Activated CD8-positive, alpha-beta memory T cell treated with anti-CD3 and anti-CD28 coated beads, Interleukin-2, amount 10 ng/mL, durations not matched to agents 7 days and 5 days (primary cell): ENCODE data around the gene AKAP8L. TPM values are rescaled to one million over a fixed set of nuclear protein-coding genes. Genes with fewer than 3 reads are reported as not detected.
A peak's percentile ranks its signal among the peaks of the same experiment; 100 is the strongest.

Source experiments
- ATAC-seq: fragments of 150-1000 bp; cut with Tn5 transposase; one replicate; pipeline ENCODE4 v1.10.0; 2021; ENCODE audit warnings: moderate library complexity
- CTCF ChIA-PET: fragments of 350-600 bp; sonication (Branson Sonifier 250); formaldehyde crosslinking; loops from one replicate; lab custom pipeline; 2021; ENCODE audit warnings: antibody characterized with exemption; lab: Charles Lee
- DNase-seq: peaks from one replicate; pipeline ENCODE4 v3.0.0-alpha.2; 2020
- H3K27ac Mint-ChIP-seq: one replicate; pipeline ENCODE4 v1.8.0; 2021; ENCODE audit warnings: mild to moderate bottlenecking, mixed read lengths
- H3K27me3 Mint-ChIP-seq: one replicate; pipeline ENCODE4 v1.8.0; 2021; ENCODE audit warnings: mixed read lengths
- H3K36me3 Mint-ChIP-seq: one replicate; pipeline ENCODE4 v1.8.0; 2021; ENCODE audit warnings: mild to moderate bottlenecking, mixed read lengths
- H3K4me1 Mint-ChIP-seq: one replicate; pipeline ENCODE4 v1.8.0; 2021; ENCODE audit warnings: mixed read lengths
- H3K4me3 Mint-ChIP-seq: one replicate; pipeline ENCODE4 v1.8.0; 2021; ENCODE audit warnings: mild to moderate bottlenecking, moderate library complexity, mixed read lengths
- H3K9me3 Mint-ChIP-seq: one replicate; pipeline ENCODE4 v1.8.0; 2022; ENCODE audit warnings: low read depth, mixed read lengths
- total RNA-seq, 2 experiments: library from RNA; stranded (reverse); gene quantifications; one replicate each; pipeline ENCODE4 v1.2.3, GENCODE V29; 2021

Gene AKAP8L
- total RNA-seq, 2 experiments from 2014 or later: 105 to 116 TPM

DNA sequence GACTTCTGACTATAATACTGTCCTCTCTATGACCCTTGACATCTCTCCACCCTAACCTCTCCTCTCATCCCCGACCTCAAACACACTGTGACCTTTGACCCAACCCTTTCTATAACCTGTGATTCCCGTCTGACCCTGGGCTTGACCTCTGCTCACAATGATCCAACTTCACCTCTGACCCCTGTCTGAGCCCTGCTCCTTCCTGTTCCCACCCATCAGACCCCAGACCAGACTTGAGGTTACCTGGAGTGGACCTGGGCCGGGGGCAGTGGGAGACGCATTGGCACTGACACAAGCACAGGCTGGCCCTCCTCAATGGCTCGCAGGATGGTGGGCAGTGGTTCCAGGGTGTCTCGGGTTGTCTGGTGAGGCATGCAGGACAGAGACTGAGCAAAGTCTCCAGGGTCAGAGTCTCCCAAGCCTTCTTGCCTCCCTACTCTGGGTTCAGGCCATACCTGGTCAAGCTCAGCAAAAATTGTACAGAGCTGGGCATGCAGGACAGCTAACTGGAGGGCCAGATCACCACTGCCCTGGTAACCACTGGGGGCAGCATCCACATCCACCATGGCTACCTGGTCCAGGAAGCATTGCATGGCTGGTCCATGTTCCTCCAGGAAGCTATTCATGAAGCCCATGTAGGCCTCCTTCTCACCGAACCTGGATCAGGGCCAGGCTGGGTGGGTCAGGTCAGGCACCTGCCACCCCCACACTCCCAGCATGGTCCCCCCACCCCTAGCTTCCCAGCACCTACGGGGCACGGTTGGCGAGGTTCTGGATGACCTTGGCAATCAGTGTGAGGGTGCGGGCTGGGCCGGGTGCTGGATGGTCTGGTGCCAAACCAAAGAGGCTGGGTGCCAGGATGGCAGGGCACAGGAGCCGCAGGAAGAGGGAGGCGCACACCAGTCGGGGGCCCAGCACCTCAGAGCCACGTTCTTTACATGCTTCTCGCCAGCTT is 35.4 kb upstream of the AKAP8L start:
- no peak for ATAC-seq
- Mint-ChIP-seq H3K4me3 (no peak overlapping the region), H3K4me1 (peaks cover 13% of the 10 kb centered on the region), H3K27me3 (no peaks in the 10 kb centered on the region), H3K9me3 (no peaks in the 10 kb centered on the region), H3K27ac (peak overlapping the region; percentile 13), H3K36me3 (peaks cover 61% of the 10 kb centered on the region)
- CTCF ChIA-PET: interaction anchor here (1.0 to 1.3 kb wide), 4 partner anchors 11 to 101 kb away, joined by 3 to 7 read pairs (median 3); partner anchors contain the start of gene AKAP8L
- DNase-seq: no peak

DNA sequence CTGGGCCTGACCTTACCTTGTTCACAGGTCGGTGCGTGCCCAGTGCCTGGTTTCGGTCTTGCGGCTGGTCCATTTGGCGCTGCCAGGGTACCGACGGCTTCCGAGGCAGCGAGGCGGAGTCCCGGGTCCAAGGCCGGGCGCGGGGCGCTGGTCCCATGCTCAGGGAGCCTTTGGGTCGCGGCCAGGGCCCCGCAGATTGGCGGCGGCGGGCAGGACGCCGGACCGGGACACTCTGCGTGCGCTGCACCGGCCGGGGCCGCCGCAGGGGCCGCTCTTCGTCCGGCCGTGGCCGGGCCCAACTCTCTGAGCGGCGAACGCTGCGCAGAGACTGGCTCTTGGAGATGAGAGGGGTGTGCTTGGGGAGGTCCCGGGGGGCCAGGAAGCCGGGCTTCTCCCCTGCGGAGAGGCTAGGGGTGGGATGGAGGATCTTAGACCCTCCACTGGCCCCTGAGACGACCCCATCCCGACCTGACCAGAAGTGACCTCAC is 34.3 kb upstream of the AKAP8L start:
- Mint-ChIP-seq H3K36me3 (peaks cover 55% of the 10 kb centered on the region), H3K27me3 (no peaks in the 10 kb centered on the region), H3K4me1 (peaks cover 16% of the 10 kb centered on the region), H3K9me3 (no peaks in the 10 kb centered on the region), H3K27ac (no peak overlapping the region), H3K4me3 (no peak overlapping the region)
- CTCF ChIA-PET: interaction anchor here (1.0 to 1.9 kb wide), 3 partner anchors 9 to 102 kb away, joined by 3 to 7 read pairs (median 6); no protein-coding TSS in a partner anchor
- ATAC-seq (no peak), DNase-seq (no peak)

DNA sequence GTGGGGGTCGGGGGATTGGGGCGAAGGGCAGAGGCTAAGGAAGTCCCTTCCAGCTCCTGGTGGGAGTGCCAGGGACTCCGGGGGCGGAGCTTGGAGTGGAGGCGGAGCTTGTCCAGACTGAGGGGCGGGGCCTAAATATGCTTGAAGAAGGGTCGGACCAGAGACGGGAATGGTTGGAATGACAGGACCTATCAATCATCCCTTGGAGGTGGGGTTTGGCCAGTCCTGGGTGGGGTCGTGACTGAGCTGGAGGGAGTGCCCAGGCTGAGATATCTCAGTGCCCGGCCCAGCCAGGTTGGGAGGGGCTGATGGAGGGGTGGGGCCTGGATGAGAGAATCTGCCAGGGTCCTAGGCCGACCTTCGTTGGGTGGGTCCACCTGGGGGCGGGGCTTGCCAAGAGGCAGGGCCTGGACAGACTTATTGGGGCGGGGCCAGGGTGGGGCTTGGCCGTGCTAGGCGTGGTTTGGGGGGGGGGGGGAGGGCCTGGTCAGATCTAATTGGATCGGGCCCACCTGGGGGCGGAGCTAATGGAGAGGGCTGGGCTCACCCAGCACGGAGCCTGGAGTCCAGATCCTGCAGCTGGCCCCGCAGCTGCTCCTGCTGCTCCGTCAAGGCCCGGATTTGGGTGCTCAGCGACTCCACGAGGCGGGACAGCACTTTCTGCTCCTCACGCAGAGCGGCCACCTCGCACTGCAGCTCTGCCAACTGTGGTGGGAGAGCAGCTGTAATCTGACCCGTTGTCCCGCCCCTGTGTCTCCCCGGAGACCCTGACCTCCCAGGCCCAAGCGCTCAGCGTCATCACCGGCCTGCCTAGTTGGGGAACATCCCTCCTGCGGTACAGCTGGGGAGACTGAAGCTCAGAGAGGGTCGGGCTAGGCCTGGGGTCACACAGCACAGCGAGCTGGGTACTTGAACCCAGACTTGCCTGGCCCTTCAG is 33.6 kb upstream of the AKAP8L start:
- CTCF ChIA-PET: interaction anchor here (0.8 to 3.1 kb wide), 7 partner anchors 9 to 105 kb away, joined by 3 to 14 read pairs (median 6); partner anchors contain the start of gene AKAP8L
- no peak for DNase-seq
- no peak for ATAC-seq
- Mint-ChIP-seq H3K36me3 (peaks cover 50% of the 10 kb centered on the region), H3K9me3 (no peaks in the 10 kb centered on the region), H3K27ac (no peak overlapping the region), H3K4me1 (peaks cover 16% of the 10 kb centered on the region), H3K27me3 (no peaks in the 10 kb centered on the region), H3K4me3 (no peak overlapping the region)

DNA sequence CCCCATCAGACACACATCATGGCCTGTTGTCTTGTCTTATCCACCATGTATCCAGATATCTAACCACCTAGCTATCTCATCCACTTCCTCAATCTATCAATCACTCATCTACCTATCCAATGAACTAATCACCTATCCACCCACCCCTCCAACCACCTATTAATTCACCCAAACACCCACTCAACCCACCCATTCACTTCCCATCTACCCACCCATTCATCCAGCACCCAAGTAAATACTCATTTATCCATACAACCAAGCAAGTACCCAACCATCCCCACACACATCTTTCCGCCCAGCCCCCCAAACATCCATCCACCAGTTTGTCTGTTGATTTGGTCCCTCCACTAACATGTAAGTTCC is 31.7 kb upstream of the AKAP8L start:
- ATAC-seq (peak; percentile 6), DNase-seq (no peak)
- H3K9me3 Mint-ChIP-seq: no peaks in the 10 kb centered on the region
- no peaks in the 10 kb centered on the region for H3K27me3 Mint-ChIP-seq
- peaks cover 38% of the 10 kb centered on the region for H3K36me3 Mint-ChIP-seq
- CTCF ChIA-PET: interaction anchor here (0.7 to 3.1 kb wide), 3 partner anchors 31 to 105 kb away, joined by 3 to 14 read pairs (median 10); partner anchors contain the start of gene AKAP8L
- H3K27ac Mint-ChIP-seq: peak overlapping the region; percentile 69
- H3K4me1 Mint-ChIP-seq: peaks cover 16% of the 10 kb centered on the region
- H3K4me3 Mint-ChIP-seq: peak overlapping the region; percentile 49

DNA sequence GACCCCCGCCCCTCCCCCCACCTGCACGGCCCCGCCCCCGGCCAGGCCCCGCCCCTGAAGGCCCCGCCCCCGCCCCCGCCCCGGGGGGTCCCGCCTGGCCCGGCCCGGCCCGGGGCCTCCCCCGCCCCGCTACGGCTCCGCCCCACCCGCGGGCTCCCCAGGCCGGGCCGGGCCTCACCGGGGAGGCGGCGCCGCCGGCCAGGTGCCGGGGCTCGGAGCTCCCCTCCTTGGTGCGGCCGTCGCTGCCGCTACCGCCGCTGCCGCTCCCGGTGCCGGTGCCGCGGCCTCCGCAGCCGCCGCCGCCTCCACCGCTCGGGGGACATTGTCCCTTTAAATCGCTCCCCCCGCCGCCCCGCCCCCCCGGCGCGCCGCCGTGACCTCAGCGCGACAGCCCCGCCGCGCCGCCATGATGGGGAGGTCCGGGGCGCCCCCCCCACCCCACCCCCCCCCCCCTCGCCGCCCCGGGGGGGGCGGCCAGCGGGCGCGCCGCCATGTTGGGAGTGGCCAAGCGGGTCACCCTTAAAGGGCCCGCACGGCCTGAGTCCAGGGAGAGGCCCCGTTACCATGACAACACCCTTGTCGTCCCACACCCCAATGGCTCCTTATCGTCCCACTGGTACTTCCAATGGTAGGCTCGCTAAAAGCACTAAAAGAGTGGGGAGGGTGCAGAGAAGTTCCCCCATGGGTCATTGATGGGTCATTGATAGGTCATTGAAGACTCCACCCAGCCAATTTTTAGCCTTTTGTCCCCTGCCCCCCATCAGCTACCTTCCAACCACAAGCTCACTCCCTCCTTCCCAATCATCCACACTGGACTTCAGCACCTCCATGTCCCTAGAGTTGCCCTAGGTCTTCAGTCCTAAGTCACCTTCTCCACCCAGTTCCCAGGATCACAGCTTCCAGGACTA is 31.1 kb upstream of the AKAP8L start, which contains the start of gene WIZ:
Gene WIZ (minus strand): TSS at position 337 of the 908 bp plus-strand sequence. CDS start 1,649 bp downstream, outside the sequence.
- Mint-ChIP-seq H3K27ac (peak within 1 kb of the TSS; percentile 69), H3K27me3 (no peaks in the 10 kb centered on the region), H3K4me3 (peak within 1 kb of the TSS; percentile 49), H3K4me1 (peaks cover 16% of the 10 kb centered on the region), H3K36me3 (peaks cover 32% of the 10 kb centered on the region), H3K9me3 (no peaks in the 10 kb centered on the region)
- ATAC-seq (peak; percentile 77), DNase-seq (peak; percentile 87)
- CTCF ChIA-PET: interaction anchor here (0.7 to 3.1 kb wide), 4 partner anchors 13 to 106 kb away, joined by 3 to 14 read pairs (median 6); partner anchors contain the start of gene AKAP8L

DNA sequence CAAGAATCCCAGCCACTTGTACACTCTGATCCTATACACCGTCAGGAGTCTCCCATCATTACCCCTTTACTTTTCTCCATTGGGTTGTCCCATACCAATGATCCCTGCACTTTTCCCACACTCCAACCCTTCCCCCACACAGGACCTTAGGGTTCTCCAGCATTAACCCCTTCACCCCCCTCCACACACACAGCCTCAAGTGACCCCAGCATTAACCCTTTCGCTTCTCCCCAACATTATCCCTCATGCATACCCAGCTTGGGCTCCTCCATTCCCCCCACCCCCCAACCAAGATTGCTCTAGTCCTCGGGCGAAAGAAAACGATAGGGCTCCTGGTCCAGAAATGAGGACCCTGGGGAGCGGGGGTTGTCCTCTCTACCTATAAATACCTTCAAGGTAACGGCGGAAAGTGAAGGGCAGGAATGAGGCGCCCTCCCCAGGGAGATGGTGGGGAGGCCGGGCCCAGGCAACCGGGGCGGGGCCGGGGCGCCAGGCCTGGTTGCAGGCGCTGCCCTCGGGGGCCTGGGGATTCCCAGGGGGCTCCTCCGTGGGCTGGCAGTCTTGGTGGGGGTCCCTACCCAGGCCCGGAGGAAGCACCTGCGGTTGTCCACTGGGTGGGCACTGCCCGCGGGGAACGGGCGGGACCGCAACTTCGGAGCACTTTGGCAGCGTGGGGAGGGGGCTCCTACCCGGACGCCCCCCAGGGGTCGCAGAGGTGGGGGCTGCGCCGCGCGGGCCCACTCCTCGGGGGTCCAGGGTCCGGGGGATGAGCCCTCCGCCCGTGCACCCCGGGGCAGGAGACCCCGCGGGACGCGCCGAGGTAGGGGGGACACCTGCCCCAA is 30.2 kb upstream of the AKAP8L start:
- ATAC-seq: no peak
- H3K4me1 Mint-ChIP-seq: peaks cover 16% of the 10 kb centered on the region
- H3K36me3 Mint-ChIP-seq: peaks cover 25% of the 10 kb centered on the region
- peak overlapping the region; percentile 41 for H3K27ac Mint-ChIP-seq
- DNase-seq: no peak
- H3K9me3 Mint-ChIP-seq: no peaks in the 10 kb centered on the region
- H3K4me3 Mint-ChIP-seq: peak overlapping the region; percentile 49
- CTCF ChIA-PET: interaction anchor here (1.0 to 1.1 kb wide), 2 partner anchors 14 to 30 kb away, joined by 3 to 5 read pairs; partner anchors contain the start of gene AKAP8L
- no peaks in the 10 kb centered on the region for H3K27me3 Mint-ChIP-seq

DNA sequence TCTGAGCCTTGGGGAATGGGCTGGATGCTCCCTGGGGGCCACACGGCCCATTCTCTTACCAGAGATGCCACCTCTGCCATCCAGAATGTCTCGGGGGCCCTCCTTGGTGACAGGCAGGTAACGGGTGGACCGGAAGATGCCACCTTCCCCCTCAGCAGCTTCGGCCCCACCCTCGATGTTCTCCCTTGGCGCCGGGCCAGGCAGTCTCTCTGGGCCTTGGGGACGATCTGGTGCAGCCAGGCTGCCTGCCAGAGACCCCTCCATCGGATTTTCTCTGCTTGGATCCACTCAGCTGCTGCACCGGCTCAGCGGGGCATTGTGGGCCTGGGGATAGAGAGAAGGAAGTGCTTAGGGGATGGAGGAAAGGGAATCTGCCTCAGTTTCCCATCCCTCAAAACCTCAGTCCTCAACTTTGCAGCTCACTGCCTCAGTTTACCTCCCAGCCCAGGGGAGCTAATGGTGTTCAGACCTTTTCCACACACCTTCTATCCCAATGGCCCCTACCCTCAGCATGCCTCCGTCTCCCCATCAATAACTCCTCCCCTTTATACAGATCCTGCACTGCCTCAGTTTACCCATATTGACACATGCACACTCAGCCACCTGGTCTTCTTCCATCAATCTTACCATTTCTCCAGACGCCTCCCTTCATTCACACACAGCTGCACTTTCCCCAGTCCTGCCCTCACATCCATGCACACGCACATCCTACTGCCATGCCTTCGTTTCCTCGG is 29.4 kb upstream of the AKAP8L start:
- no peaks in the 10 kb centered on the region for H3K9me3 Mint-ChIP-seq
- H3K36me3 Mint-ChIP-seq: peaks cover 17% of the 10 kb centered on the region
- CTCF ChIA-PET: interaction anchor here (1.1 kb wide), 1 partner anchor 30 kb away, joined by 5 read pairs; the partner anchor contains the start of gene AKAP8L
- DNase-seq (no peak), ATAC-seq (no peak)
- peak overlapping the region; percentile 49 for H3K4me3 Mint-ChIP-seq
- H3K27me3 Mint-ChIP-seq: no peaks in the 10 kb centered on the region
- peaks cover 13% of the 10 kb centered on the region for H3K4me1 Mint-ChIP-seq
- no peak overlapping the region for H3K27ac Mint-ChIP-seq

DNA sequence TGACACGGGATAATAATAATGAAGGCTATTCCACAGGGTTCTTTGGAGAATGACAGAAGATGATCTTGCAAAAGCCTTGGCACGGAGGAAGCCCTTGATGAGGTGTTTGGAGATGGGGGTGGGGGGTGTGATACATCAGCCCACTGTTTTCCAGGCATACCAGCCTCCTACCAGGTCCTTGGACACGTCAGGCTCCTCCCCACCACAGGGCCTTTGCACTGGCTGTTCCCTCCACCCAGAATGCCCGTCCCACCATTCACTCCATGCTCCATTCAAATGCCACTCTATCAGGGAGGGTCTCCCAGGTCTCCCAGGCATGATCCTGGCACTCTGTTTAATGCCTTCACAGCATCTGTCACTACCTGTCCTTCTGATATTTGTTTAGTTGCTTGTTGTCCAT is 28.3 kb upstream of the AKAP8L start:
- H3K27ac Mint-ChIP-seq: no peak overlapping the region
- DNase-seq (no peak), ATAC-seq (no peak)
- H3K9me3 Mint-ChIP-seq: no peaks in the 10 kb centered on the region
- no peak overlapping the region for H3K4me3 Mint-ChIP-seq
- CTCF ChIA-PET: no interaction called here
- peaks cover 13% of the 10 kb centered on the region for H3K4me1 Mint-ChIP-seq
- no peaks in the 10 kb centered on the region for H3K27me3 Mint-ChIP-seq
- peaks cover 11% of the 10 kb centered on the region for H3K36me3 Mint-ChIP-seq

DNA sequence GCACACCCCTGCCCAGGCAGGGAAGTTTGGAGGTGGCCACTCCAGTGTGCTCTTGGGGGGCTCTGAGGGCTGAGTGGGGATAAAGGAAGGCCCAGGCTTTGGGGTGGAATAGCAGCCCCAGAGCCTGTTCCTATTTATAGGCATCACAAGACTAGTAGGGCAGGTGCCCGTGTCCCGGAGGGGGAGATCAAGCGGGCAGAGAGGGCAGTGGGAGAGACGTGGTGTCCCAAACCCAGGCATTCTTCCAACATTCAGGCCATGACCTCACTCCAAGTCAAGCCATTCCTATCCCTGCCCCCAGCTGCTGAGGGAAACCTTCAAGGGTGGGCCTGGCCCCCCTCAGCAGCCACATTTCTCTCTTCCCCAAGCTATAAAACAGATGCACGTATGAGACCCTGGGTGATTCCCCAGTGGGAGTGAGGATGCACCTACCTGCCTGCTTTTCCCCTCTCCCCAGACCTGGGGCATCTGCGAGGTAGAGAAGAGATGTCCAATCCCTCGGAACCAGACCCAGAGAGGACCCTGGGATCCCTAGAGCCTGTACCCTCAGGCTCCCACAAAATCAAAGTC is 27.1 kb upstream of the AKAP8L start:
- no peak overlapping the region for H3K4me3 Mint-ChIP-seq
- CTCF ChIA-PET: no interaction called here

DNA sequence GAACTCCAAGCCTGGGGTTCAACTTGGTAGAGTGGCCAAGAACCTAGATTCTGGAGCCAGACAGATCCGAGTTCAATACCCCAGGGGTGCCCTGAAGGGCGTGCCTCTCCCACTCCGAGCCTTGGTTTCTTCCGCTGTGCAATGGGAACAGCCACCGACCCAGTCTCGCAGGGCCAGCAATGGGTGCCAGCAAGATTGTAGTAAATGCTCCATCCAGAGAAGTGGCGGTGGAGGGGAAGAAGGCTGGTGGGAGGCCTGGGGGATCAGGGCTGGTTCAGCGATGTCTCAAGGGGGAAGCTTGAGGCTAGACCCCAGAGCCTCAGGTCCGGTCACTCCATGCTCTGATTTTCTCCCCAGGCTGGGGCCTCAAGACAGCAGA is 26.4 kb upstream of the AKAP8L start:
- ATAC-seq: no peak
- CTCF ChIA-PET: no interaction called here

More for the DNA sequence above, 27.1 kb upstream of the AKAP8L start:
- no peak for DNase-seq
- Mint-ChIP-seq H3K27ac (no peak overlapping the region), H3K4me1 (peaks cover 7% of the 10 kb centered on the region), H3K27me3 (no peaks in the 10 kb centered on the region), H3K36me3 (peaks cover 2% of the 10 kb centered on the region), H3K9me3 (no peaks in the 10 kb centered on the region)
- ATAC-seq: no peak

More for the DNA sequence above, 26.4 kb upstream of the AKAP8L start:
- DNase-seq: no peak
- peaks cover 4% of the 10 kb centered on the region for H3K4me1 Mint-ChIP-seq
- H3K36me3 Mint-ChIP-seq: peaks cover under 1% of the 10 kb centered on the region
- no peak overlapping the region for H3K27ac Mint-ChIP-seq
- no peaks in the 10 kb centered on the region for H3K9me3 Mint-ChIP-seq
- H3K4me3 Mint-ChIP-seq: no peak overlapping the region
- no peaks in the 10 kb centered on the region for H3K27me3 Mint-ChIP-seq
